GM18505 (cell line): ENCODE measurements around the gene ART4.

Experiments used
- ATAC-seq: cut with Tn5 transposase; IDR thresholded peaks from one replicate; pipeline ENCODE4 v1.9.1; 2021; ENCODE audit not compliant: unreplicated experiment
- POLR2A ChIP-seq: IDR thresholded peaks from 4 replicates; pipeline ENCODE4 v1.6.1; 2011; ENCODE audit warnings: borderline replicate concordance; ENCODE audit not compliant: insufficient read depth, insufficient read length; ENCODE audit errors: extremely low read depth

ART4 gene

GRCh38 chr12:14843425-14843887 lies at the start of gene ART4:
ART4 (minus strand) TSS chr12:14843526; CDS start chr12:14843113, 413 bp downstream.
- no peak for TF ChIP-seq POLR2A
- ATAC-seq: no peak

- ATAC-seq: no peak
Measured at GRCh38 chr12:14892726-14893505, 49.6 kb upstream of the ART4 start.

GRCh38 chr12:14890701-14891100 lies 47.4 kb upstream of the ART4 start:
- ATAC-seq: no peak
- TF ChIP-seq POLR2A: no peak

More at GRCh38 chr12:14892726-14893505, 49.6 kb upstream of the ART4 start:
- TF ChIP-seq POLR2A: no peak

- ATAC-seq: no peak
- no peak for TF ChIP-seq POLR2A
Measured at GRCh38 chr12:14886271-14886670, 42.9 kb upstream of the ART4 start.

- no peak for ATAC-seq
- no peak for TF ChIP-seq POLR2A
Measured at GRCh38 chr12:14885718-14886221, 42.4 kb upstream of the ART4 start, which contains the start of gene MGP. MGP (minus strand) TSS chr12:14885854; CDS start chr12:14885791, 63 bp downstream.

GRCh38 chr12:14884458-14884878 lies 41.1 kb upstream of the ART4 start:
- no peak for TF ChIP-seq POLR2A
- peak; percentile 97 for ATAC-seq

- no peak for TF ChIP-seq POLR2A
- ATAC-seq: no peak
Measured at GRCh38 chr12:14883686-14884085, 40.4 kb upstream of the ART4 start.

- ATAC-seq: no peak
- no peak for TF ChIP-seq POLR2A
Measured at GRCh38 chr12:14880890-14881453, 37.6 kb upstream of the ART4 start.

GRCh38 chr12:14879222-14879933 lies 36.1 kb upstream of the ART4 start:
- TF ChIP-seq POLR2A: no peak
- ATAC-seq: no peak

- TF ChIP-seq POLR2A: no peak
- no peak for ATAC-seq
Measured at GRCh38 chr12:14878488-14878887, 35.2 kb upstream of the ART4 start.

GRCh38 chr12:14876833-14877232 lies 33.5 kb upstream of the ART4 start:
- no peak for TF ChIP-seq POLR2A

GRCh38 chr12:14874882-14875281 lies 31.6 kb upstream of the ART4 start:
- TF ChIP-seq POLR2A: no peak

More at GRCh38 chr12:14876833-14877232, 33.5 kb upstream of the ART4 start:
- ATAC-seq: no peak

GRCh38 chr12:14873440-14874185 lies 30.3 kb upstream of the ART4 start:
- ATAC-seq: no peak
- TF ChIP-seq POLR2A: no peak

More at GRCh38 chr12:14874882-14875281, 31.6 kb upstream of the ART4 start:
- ATAC-seq: no peak

GRCh38 chr12:14871886-14872285 lies 28.6 kb upstream of the ART4 start:
- no peak for ATAC-seq
- no peak for TF ChIP-seq POLR2A
